Ectodermal cell (in vitro differentiated cells): Measurements from ENCODE around the gene PIK3R1.

ENCODE experiments used
- H3K27ac ChIP-seq: 2 replicates; pipeline ENCODE4 v1.7.0; 2013; ENCODE audit warnings: mild to moderate bottlenecking, low read depth, low read length; ENCODE audit not compliant: insufficient read depth, poor library complexity, severe bottlenecking
- H3K27me3 ChIP-seq: 2 replicates; pipeline ENCODE4 v1.7.0; 2013; ENCODE audit warnings: mild to moderate bottlenecking, low read length; ENCODE audit not compliant: insufficient read depth, control insufficient read depth, poor library complexity, severe bottlenecking
- H3K36me3 ChIP-seq: one replicate; pipeline ENCODE4 v1.7.0; 2013; ENCODE audit warnings: low read length; ENCODE audit not compliant: control insufficient read depth, insufficient read depth
- H3K4me1 ChIP-seq: one replicate; pipeline ENCODE4 v1.7.0; 2013; ENCODE audit warnings: low read length; ENCODE audit not compliant: control insufficient read depth, insufficient read depth
- H3K4me3 ChIP-seq: 2 replicates; pipeline ENCODE4 v1.7.0; 2013; ENCODE audit warnings: low read depth, low read length, control low read depth; ENCODE audit not compliant: insufficient read depth
- H3K9me3 ChIP-seq: 2 replicates; pipeline ENCODE4 v1.7.0; 2013; ENCODE audit warnings: mild to moderate bottlenecking, low read length, moderate library complexity; ENCODE audit not compliant: control insufficient read depth
- WGBS, 2 experiments: methylation state at CpG; one replicate each; pipeline ENCODE4 v1.1.7; 2013; ENCODE audit warnings: missing lambda C conversion rate in 2 of 2; 5-methylcytosine and 5-hydroxymethylcytosine counted together

Gene PIK3R1

DNA sequence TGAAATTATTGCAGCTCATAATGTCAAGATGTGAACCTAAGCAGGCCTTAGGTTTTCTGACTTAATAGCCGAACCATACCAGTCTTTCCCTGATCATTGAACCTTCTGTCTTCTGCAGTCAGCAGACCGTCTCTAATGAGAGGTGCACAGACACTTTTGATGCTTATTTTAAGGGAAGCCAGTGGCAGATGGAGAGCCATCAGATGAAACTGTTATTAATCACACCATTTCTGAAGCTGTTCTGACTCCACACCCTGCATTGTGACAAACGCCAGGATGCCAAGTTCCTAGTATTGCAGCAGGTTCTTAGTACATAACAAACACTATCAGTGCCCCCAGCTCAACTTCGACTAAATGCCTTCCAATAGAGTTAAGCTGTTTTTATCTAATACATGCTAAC, 43.0 kb downstream of the PIK3R1 start:
- no peak overlapping the region for H3K4me3 ChIP-seq
- H3K27me3 ChIP-seq, result no peaks in the 10 kb centered on the region
- 92 to 94% methylated on average over 4 of the region's 4 CpGs for WGBS, 2 experiments
- H3K27ac ChIP-seq, result no peak overlapping the region
- peaks cover 6% of the 10 kb centered on the region for H3K4me1 ChIP-seq
- H3K36me3 ChIP-seq, result no peaks in the 10 kb centered on the region
- no peaks in the 10 kb centered on the region for H3K9me3 ChIP-seq

DNA sequence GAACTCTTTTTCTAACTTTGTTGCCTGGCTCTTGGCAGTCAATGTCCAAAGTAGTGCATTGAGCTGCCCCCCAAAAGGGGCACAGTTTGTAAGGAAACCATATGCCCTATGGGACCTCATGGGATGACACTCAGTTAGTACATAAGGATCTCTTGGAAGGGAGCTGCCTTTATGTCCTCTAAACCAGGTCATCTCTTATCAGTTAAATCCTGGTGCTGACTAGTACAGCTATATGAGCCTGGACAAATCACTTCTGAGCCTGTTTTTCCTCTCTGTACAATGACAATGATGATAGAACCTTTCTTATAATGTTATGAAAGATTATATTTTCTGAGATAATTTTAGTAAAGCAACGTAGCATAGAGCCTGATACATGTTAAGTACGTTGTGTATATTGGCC, 44.1 kb downstream of the PIK3R1 start:
- Histone ChIP-seq H3K36me3 (no peaks in the 10 kb centered on the region), H3K4me3 (no peak overlapping the region), H3K27me3 (no peaks in the 10 kb centered on the region), H3K27ac (no peak overlapping the region), H3K4me1 (peaks cover 6% of the 10 kb centered on the region), H3K9me3 (peaks cover 2% of the 10 kb centered on the region)
- 93 to 100% methylated on average over 2 of the region's 2 CpGs for WGBS, 2 experiments

- WGBS, 2 experiments, result 97% methylated on average over 2 to 3 of the region's 3 CpGs
- H3K4me1 ChIP-seq, result peaks cover 6% of the 10 kb centered on the region
- H3K27ac ChIP-seq, result no peak overlapping the region
- no peak overlapping the region for H3K4me3 ChIP-seq
- peaks cover 3% of the 10 kb centered on the region for H3K9me3 ChIP-seq
- no peaks in the 10 kb centered on the region for H3K27me3 ChIP-seq
- no peaks in the 10 kb centered on the region for H3K36me3 ChIP-seq
These were observed 44.9 kb downstream of the PIK3R1 start for GRCh38 chr5:68260467-68260866.

GRCh38 chr5:68261169-68261568, 45.6 kb downstream of the PIK3R1 start:
- H3K4me1 ChIP-seq, result peaks cover 6% of the 10 kb centered on the region
- H3K9me3 ChIP-seq, result peaks cover 3% of the 10 kb centered on the region
- no peaks in the 10 kb centered on the region for H3K36me3 ChIP-seq
- no peak overlapping the region for H3K27ac ChIP-seq
- no peaks in the 10 kb centered on the region for H3K27me3 ChIP-seq
- H3K4me3 ChIP-seq, result no peak overlapping the region

DNA sequence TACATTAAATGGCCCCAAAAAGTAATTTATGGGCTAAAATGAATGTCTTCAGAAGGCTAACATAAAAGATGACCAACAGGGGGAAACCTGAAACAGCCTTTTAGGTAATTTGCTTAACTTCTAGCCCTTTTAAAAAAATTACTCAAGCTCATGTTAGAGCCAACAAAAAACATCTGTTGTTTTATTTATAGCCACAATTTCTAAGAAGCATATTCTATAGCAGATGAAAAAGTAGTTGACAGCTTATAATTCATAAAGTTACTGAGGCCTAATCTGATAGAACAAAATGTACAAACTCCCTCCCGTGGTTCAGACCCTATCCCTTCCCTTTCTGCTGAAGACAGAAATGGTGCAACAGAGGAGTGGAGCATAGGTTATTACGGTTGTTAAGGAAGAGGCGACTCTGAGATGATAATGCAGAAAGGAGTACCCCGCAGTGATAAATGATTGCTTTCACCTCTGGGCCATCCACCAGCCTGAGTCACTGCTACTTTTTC, 46.1 kb downstream of the PIK3R1 start:
- H3K36me3 ChIP-seq, result no peaks in the 10 kb centered on the region
- peaks cover 3% of the 10 kb centered on the region for H3K9me3 ChIP-seq
- H3K4me1 ChIP-seq, result peaks cover 6% of the 10 kb centered on the region
- WGBS, 2 experiments, result 88 to 95% methylated on average over 4 of the region's 4 CpGs
- H3K27me3 ChIP-seq, result no peaks in the 10 kb centered on the region
- H3K4me3 ChIP-seq, result no peak overlapping the region
- H3K27ac ChIP-seq, result no peak overlapping the region

GRCh38 chr5:68264024-68264956, 48.7 kb downstream of the PIK3R1 start:
- WGBS, 2 experiments, result 91% methylated on average over 10 of the region's 10 CpGs
- H3K27ac ChIP-seq, result no peak overlapping the region

GRCh38 chr5:68265347-68265746, 49.8 kb downstream of the PIK3R1 start:
- no peaks in the 10 kb centered on the region for H3K36me3 ChIP-seq
- no peak overlapping the region for H3K4me3 ChIP-seq
- no peak overlapping the region for H3K27ac ChIP-seq
- peaks cover 11% of the 10 kb centered on the region for H3K4me1 ChIP-seq
- WGBS, 2 experiments, result 76 to 87% methylated on average over 2 of the region's 2 CpGs
- H3K9me3 ChIP-seq, result peaks cover 3% of the 10 kb centered on the region
- no peaks in the 10 kb centered on the region for H3K27me3 ChIP-seq

More at GRCh38 chr5:68264024-68264956, 48.7 kb downstream of the PIK3R1 start:
- Histone ChIP-seq H3K9me3 (peaks cover 3% of the 10 kb centered on the region), H3K4me3 (no peak overlapping the region), H3K4me1 (peaks cover 11% of the 10 kb centered on the region), H3K36me3 (no peaks in the 10 kb centered on the region), H3K27me3 (no peaks in the 10 kb centered on the region)

- Histone ChIP-seq H3K4me3 (no peak overlapping the region), H3K9me3 (peaks cover 3% of the 10 kb centered on the region), H3K4me1 (peaks cover 11% of the 10 kb centered on the region), H3K27ac (no peak overlapping the region), H3K27me3 (no peaks in the 10 kb centered on the region), H3K36me3 (no peaks in the 10 kb centered on the region)
- 84 to 93% methylated on average over 2 to 3 of the region's 3 CpGs for WGBS, 2 experiments
These were observed 50.4 kb downstream of the PIK3R1 start for GRCh38 chr5:68265822-68266395.

DNA sequence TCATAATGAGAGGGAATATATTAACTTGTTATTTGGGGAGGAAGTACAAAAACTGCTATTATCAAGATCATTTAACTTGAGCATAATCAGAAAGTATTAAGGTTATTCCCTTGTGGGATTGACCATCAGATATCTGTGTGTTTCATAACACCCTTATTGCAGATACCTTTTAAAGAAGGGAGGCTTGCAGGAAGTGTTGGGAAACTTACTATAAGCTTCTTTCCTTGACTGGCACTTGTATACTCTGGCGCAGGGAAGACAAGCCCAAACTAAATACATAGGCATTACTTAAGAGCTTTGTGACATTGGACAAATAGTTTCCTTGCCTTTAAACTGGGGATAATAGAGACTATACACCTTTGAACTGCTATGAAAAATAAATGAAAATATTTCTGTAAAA, 50.9 kb downstream of the PIK3R1 start:
- peaks cover 3% of the 10 kb centered on the region for H3K9me3 ChIP-seq
- no peak overlapping the region for H3K4me3 ChIP-seq
- H3K36me3 ChIP-seq, result no peaks in the 10 kb centered on the region
- no peak overlapping the region for H3K27ac ChIP-seq
- H3K27me3 ChIP-seq, result no peaks in the 10 kb centered on the region
- peaks cover 11% of the 10 kb centered on the region for H3K4me1 ChIP-seq
- WGBS, 2 experiments, result 56 to 100% methylated on average over 1 of the region's 1 CpG

DNA sequence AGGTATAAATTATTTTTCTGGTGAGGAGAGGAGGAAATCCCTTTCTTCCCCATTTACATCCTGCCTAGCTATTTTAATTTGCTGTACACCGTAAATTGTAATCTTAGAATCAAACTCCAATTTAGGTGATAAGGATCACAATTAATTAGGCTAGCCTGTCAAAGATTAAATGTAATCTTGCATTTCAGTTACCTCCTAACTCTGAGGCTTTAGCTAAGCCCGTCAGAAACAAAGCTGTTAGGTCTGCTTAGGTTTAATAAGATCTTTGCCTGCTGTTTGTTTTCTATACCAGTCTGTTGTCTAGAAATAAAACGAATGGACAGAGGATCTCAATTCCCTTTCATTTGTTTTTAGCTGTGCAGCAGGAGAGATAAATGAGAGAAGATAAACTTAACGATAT, 51.5 kb downstream of the PIK3R1 start:
- no peaks in the 10 kb centered on the region for H3K36me3 ChIP-seq
- H3K4me3 ChIP-seq, result no peak overlapping the region
- H3K4me1 ChIP-seq, result peaks cover 11% of the 10 kb centered on the region
- H3K27ac ChIP-seq, result no peak overlapping the region
- peaks cover 3% of the 10 kb centered on the region for H3K9me3 ChIP-seq
- no peaks in the 10 kb centered on the region for H3K27me3 ChIP-seq
- 73 to 90% methylated on average over 3 to 4 of the region's 4 CpGs for WGBS, 2 experiments
